OCI-M2 (cell line): ENCODE results near the gene DSCAML1.

Source experiments
- DNase-seq: peaks from one replicate; lab custom pipeline; 2025; ENCODE audit not compliant: unreplicated experiment; lab: John Stamatoyannopoulos, UW

The DSCAML1 gene

GRCh38 chr11:117701781-117702180 lies 95.2 kb downstream of the DSCAML1 start:
- DNase-seq: no peak

DNA sequence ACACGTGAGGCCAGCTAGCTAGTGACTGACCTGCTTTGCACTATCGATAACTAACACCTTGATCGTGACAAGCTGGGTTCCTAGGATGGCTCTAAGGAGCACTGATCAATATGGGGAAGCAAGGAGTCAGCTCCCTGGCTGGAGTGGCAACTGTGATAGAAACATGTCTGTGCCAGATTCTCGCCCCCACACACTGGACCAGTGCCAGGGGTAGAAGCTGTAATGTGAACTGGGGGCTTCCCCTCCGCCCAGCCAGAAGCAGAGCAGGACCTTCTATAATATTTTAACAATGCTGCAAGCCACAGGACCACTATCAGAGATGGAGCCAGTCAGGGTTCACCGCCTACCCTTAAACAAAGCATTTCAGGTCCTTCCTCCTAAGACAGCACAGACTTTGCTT lies 96.5 kb downstream of the DSCAML1 start:
- DNase-seq: no peak

DNA sequence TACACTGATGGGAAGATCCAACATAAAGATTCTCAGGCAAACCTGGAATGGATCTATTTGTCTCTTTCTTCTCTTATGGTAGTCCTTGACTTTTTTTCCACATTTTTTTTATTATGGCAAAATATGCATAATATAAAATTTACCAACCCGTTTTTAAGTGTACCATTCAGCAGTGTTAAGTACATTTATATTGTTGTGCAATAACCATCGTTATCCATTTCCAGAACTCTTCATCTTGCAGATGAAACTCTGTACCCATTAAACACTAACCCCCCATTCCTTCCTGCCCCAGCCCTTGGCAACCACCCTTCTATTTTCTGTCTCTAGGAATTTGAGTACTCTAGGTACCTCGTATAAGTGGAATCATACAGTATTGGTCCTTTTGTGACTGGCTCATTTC lies 99.7 kb downstream of the DSCAML1 start:
- DNase-seq: no peak

DNA sequence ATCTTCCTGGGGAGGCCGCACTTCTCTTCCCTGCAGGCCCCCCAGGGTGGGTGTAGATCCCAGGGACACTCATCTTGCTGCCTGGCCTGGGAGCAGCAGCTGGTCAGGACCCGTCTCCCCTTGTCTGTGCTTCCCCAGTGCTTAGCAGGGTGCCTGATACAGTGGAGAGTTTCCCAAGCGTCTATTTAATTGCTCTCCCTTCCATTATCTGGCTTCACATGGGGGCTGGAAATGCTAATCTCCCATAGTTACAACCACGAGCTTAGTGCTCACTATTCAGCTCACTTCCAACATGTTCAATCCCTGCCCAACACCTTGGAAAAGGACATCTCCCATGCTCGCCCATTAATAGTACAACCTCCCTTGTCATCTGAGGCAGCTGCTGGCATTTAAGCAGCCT lies 100.5 kb downstream of the DSCAML1 start:
- no peak for DNase-seq

GRCh38 chr11:117693344-117693743 lies 103.7 kb downstream of the DSCAML1 start:
- no peak for DNase-seq

DNA sequence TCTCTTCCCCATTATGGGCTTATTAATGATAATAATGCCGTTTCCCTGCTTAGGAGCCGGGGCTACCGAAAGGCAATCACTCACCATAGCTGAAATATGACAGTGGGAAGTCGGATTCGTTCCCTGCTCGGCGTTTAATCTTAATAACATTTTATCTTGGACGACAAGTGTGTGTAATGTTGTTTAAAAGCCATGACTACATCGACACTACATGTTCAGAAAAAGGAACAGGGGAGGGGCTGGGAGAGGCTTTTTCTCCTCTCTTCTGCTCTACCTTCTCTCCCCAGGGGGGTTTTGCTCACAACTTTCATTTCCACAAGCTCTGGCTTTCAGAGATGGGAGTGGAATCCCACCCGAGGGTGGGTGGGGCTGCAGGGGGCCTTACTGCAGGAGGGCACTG lies 105.5 kb downstream of the DSCAML1 start:
- no peak for DNase-seq

- no peak for DNase-seq
Measured at GRCh38 chr11:117691218-117691514, 105.8 kb downstream of the DSCAML1 start.

DNA sequence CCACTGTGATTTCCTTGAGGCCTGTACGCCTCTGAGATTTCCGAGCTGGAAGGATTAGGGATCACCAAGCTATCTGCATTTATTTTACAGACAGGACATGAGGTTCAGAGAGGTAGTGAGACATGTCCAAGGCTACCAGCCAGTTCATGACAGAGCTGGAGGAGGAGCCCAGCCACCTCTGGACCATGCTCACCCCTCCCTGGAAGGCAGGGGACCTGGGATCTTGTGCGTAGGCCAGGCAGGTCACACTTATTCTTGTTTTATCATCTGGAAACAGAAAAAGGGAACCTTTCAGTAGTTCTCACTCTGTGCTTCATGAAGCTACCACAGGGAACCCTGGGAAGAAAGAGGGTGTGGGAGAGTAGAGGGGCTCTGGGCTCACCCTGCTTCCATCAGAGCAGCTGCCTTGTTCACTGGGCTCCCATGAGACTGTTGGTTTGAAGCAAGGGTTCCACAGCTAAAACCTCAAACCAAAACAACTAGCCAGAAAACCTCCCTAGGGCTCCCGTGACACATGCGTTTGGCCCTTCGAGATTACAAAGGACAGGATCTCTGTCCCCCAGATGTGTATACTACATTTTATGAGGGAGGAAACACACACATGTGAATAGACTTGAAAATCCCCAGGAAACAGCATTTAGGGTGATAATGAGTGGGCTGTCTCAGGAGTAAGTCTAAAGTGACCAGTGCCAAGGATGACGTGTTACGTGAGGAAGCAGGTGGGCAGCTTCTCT lies 106.4 kb downstream of the DSCAML1 start:
- DNase-seq: no peak

DNA sequence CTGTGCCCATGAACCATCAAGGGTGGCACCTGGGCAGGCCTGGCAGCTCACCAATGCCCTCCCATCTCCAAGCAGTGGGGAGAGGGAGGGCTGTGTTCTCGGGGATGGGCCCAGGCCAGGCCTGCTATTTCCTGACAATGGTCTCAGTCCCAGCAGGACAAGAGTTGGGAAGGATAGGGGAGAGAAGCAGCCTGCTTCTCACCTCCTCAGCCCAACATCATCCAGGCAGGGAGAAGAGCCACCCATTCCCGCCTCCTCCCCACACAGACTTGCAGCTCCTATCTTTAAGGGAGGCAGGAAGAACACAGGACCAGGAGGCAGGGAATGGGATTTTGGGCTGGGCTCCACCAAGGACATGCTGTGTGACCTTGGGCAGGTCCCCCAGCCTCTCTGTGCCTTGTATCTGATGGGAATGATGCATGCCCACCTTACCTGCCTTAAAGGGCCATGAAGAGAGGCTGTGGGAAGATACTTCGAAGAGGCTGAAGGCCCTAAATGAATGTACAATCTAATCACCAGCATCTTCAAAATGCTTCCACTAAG lies 108.7 kb downstream of the DSCAML1 start:
- DNase-seq: no peak

- no peak for DNase-seq
Measured at GRCh38 chr11:117687776-117688175, 109.2 kb downstream of the DSCAML1 start.

- DNase-seq: no peak
Measured at GRCh38 chr11:117686711-117687110, 110.3 kb downstream of the DSCAML1 start.

- no peak for DNase-seq
Measured at GRCh38 chr11:117685566-117685965, 111.5 kb downstream of the DSCAML1 start.

DNA sequence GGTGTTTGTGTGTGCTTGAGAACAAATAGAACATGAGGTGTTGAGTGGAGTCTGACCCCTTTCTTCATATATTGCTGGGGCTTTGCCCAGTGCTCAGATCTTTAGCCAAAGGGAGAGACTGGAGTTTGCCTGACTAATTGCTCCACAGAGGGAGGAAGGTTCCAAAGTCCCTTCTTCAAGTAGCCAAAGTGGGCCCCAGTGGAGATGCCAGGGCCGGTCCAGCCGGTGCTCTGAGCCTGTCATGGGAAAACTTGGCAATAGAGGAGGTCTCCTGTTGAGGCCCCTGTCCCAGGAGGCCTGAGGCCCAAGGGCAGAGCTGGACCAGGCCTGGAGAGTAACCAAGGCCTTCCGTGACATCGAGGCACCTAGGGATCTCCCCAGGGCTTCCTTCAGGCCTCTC lies 112.3 kb downstream of the DSCAML1 start:
- DNase-seq: no peak

GRCh38 chr11:117684111-117684510 lies 112.9 kb downstream of the DSCAML1 start:
- no peak for DNase-seq

- no peak for DNase-seq
Measured at GRCh38 chr11:117681438-117681837, 115.6 kb downstream of the DSCAML1 start.

- no peak for DNase-seq
Measured at GRCh38 chr11:117679461-117679860, 117.6 kb downstream of the DSCAML1 start.

GRCh38 chr11:117678658-117679406 lies 118.2 kb downstream of the DSCAML1 start:
- DNase-seq: no peak

DNA sequence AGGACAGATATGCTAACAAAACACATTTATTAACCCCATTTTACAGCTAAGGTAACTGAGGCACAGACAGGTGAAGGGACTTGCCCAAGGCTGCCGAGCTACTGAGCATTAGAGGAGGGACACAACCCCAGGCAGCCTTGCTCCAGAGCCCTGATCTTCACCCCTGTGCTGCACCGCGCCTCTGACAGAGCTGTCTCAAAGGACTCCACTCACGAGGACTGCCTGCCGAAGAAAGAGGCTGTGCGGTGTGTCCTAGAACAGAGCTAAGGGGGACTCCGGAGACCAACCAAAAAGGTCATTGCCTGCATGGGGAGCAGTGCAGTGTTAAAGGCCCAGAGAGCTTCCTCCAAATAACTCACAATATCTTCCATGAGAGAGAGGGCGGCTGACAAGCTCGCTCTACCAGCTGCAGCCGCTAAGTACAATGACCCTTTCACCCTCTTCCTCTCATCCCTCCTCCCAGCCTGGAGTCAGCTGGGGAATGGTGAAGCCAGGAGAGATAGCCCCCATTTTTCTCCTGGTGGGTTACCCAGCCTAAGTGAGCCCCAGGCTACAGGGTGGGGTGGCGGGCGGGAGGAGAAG lies 119.2 kb downstream of the DSCAML1 start:
- DNase-seq: no peak

DNA sequence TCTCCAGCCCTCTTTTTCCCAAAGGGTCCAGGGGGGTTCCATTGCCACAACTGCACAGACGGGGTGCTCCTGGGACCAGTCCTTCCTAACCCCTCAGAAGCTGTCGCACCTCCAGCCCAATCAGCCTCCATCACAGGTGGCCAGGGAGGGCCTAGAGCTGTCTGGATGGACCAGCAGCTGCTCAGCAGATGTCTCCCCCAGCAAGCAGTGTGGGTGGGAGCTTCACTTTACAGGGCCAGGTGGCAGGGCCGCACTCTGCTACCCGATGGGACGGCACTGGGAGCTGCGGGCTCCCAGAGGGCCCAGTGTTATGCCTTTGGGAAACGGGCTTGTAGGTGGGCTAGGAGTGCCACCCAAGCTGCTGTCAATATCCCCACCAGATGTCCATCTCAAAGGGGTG lies 120.5 kb downstream of the DSCAML1 start:
- no peak for DNase-seq

DNA sequence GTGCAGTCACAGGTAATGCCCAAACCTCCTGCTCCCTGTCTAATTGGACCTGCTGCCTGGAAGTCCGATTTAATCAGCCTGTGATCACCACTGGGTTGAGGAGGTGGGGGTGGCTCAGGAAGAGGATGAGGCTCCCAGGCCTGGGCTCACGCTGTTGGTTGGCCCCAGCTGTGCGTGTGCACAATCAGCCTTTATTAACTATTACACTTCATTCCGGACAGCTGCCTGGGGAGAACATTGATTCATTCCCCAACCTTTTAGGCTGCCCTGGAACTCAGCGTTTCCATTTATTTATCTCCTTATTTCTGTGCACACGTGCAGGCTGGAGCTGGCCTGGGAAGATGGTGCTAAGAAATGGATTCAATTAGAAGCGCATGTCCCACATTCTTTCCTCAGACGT lies 123.4 kb downstream of the DSCAML1 start:
- DNase-seq: no peak

- no peak for DNase-seq
Measured at GRCh38 chr11:117671370-117671769, 125.6 kb downstream of the DSCAML1 start.

GRCh38 chr11:117670924-117671323 lies 126.1 kb downstream of the DSCAML1 start:
- no peak for DNase-seq
